Body of pancreas (tissue), 4 donors: ENCODE results near the gene IGF2BP1.

Experiments used
- POLR2A ChIP-seq, 3 donors: fragments of 450-650 bp; IDR thresholded peaks; one replicate each; pipeline ENCODE4 v1.6.1; 2016; ENCODE audit warnings: antibody characterized with exemption in 3 of 3, mild to moderate bottlenecking in 2 of 3
- TF ChIP-seq, protein P1 (sequence below), 7 experiments: fragments of 450-650 bp in 4 of 7; fragments of 200-600 bp in 3 of 7; sonication (generic) in 3 of 7; IDR thresholded peaks; one replicate each; pipeline ENCODE4 v1.5.1; 2016 to 2019; ENCODE audit warnings: antibody characterized with exemption in 7 of 7

DNA sequence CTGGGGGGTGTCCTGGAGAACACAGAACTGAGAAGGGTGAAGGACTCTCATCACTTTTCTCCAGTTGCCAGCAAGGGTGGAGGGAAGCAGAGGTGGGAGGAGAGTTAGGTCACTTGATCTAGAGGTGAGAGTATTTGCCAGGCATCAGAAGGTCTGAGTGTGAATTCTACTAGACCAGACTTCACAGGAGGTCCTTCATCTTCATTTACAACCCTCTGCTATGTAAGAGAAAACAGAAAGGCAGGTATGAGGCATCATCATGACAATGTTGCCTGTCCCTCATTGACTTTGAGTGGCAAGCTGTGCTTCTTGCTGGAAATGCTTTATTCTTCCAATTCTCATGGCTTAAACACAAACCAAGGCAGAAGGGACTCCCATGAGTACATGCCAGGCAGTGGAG lies 89.5 kb downstream of the IGF2BP1 start:
- TF ChIP-seq, protein P1, sequence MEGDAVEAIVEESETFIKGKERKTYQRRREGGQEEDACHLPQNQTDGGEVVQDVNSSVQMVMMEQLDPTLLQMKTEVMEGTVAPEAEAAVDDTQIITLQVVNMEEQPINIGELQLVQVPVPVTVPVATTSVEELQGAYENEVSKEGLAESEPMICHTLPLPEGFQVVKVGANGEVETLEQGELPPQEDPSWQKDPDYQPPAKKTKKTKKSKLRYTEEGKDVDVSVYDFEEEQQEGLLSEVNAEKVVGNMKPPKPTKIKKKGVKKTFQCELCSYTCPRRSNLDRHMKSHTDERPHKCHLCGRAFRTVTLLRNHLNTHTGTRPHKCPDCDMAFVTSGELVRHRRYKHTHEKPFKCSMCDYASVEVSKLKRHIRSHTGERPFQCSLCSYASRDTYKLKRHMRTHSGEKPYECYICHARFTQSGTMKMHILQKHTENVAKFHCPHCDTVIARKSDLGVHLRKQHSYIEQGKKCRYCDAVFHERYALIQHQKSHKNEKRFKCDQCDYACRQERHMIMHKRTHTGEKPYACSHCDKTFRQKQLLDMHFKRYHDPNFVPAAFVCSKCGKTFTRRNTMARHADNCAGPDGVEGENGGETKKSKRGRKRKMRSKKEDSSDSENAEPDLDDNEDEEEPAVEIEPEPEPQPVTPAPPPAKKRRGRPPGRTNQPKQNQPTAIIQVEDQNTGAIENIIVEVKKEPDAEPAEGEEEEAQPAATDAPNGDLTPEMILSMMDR (IDR thresholded peaks at IDR 0.05): no peak
- no peak for TF ChIP-seq POLR2A (IDR thresholded peaks at IDR 0.05)
